GM18517 (cell line): ENCODE data around the gene FLG.
"Not testable (repeated sequence)": the region's sequence is repeated elsewhere in the genome, so short reads cannot be mapped to it uniquely, and the experiment has no call there.

Source experiments
- ATAC-seq: cut with Tn5 transposase; IDR thresholded peaks from one replicate; pipeline ENCODE4 v1.9.1; 2021; ENCODE audit warnings: mild to moderate bottlenecking, moderate library complexity; ENCODE audit not compliant: unreplicated experiment

The FLG gene

GRCh38 chr1:152303139-152303872 is 21.7 kb downstream of the FLG start:
- ATAC-seq, result not testable (repeated sequence)

GRCh38 chr1:152256394-152256793 is 68.6 kb downstream of the FLG start:
- ATAC-seq, result not testable (repeated sequence)
